ENCODE data around the gene BRD1.

The BRD1 gene

GRCh38 chr22:49803737-49804375 lies 23.8 kb downstream of the BRD1 start:
- peaks cover 0 to 31% (median 12%) of the 10 kb centered on the region in 4 donors for H3K4me1 ChIP-seq
- no peak overlapping the region for H3K4me3 ChIP-seq
- no peak for TF ChIP-seq CTCF (IDR thresholded peaks at IDR 0.05)
- H3K27ac ChIP-seq: no peak overlapping the region
- intact Hi-C loops (cut with DNase I; ENCODE audit: low total_unique reads): no loop called here
- H3K36me3 ChIP-seq: peaks cover 14 to 49% (median 44%) of the 10 kb centered on the region in 3 donors
- DNase-seq: no peak
- H3K9me3 ChIP-seq: no peaks in the 10 kb centered on the region
- H3K27me3 ChIP-seq: no peaks in the 10 kb centered on the region

DNA sequence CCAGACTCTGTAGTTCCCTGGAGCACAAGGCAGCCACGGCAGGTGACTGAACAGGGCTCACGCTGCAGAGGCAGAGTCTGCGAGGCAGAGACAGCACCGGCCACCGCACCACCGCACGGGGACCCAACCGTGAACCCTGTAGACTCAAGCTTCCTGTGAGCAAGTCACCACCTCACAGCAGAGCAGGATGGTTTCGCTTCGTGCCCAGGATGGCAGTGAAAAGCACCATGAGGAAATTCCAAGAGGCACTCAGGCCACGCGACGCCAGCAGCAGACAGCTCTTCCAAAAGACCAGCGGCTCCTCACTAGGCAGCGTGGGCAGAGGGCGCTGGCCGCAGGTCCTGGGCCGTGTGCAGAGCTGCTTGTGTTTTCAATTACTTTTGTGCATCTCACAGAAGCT lies 24.5 kb downstream of the BRD1 start:
- Histone ChIP-seq H3K27me3 (no peaks in the 10 kb centered on the region), H3K36me3 (peaks cover 21 to 56% (median 51%) of the 10 kb centered on the region in 3 donors), H3K4me1 (peaks cover 0 to 31% (median 11%) of the 10 kb centered on the region in 4 donors), H3K27ac (no peak overlapping the region), H3K4me3 (no peak overlapping the region), H3K9me3 (no peaks in the 10 kb centered on the region)
- no peak for DNase-seq
- intact Hi-C loops (cut with DNase I; ENCODE audit: low total_unique reads): no loop called here
- TF ChIP-seq CTCF (IDR thresholded peaks at IDR 0.05): no peak

DNA sequence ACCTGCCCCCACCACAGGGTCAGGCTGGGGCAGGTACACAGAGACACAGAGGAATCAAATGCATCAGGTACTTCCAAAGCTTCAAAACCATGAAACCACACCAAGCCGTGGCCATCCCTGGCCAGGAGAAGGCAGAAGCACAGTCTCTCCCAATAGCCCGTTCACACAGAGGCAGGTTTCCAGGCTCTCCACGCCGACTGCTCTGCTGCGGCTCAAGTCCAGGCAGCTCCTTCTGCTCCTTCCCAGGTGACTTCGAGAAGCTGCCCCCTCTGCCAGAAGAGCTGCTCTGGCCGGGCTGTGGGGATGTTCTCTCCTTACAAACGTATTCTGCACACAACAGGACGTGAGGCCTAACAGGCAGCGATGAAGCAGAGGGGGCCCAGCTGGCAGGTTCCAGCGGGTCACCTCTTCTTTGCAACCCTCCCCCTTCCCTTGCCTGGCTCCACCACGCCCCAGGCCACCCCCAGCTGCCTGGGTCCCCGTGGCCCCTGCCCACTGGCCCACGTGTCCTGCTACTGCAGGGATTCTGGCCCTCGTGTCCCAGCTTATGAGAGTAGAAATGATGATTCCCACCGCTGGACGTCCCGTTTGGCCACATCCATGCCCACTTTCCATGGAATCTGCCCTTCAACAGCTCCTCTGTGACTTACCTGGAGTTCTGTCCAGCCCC lies 26.1 kb downstream of the BRD1 start:
- Histone ChIP-seq H3K36me3 (peaks cover 37 to 72% (median 68%) of the 10 kb centered on the region in 3 donors), H3K27ac (no peak overlapping the region), H3K9me3 (no peaks in the 10 kb centered on the region), H3K27me3 (no peaks in the 10 kb centered on the region), H3K4me3 (no peak overlapping the region), H3K4me1 (peaks cover 0 to 31% (median 9%) of the 10 kb centered on the region in 4 donors)
- no peak for DNase-seq
- intact Hi-C loops (cut with DNase I; ENCODE audit: low total_unique reads): no loop called here
- no peak for TF ChIP-seq CTCF (IDR thresholded peaks at IDR 0.05)

DNA sequence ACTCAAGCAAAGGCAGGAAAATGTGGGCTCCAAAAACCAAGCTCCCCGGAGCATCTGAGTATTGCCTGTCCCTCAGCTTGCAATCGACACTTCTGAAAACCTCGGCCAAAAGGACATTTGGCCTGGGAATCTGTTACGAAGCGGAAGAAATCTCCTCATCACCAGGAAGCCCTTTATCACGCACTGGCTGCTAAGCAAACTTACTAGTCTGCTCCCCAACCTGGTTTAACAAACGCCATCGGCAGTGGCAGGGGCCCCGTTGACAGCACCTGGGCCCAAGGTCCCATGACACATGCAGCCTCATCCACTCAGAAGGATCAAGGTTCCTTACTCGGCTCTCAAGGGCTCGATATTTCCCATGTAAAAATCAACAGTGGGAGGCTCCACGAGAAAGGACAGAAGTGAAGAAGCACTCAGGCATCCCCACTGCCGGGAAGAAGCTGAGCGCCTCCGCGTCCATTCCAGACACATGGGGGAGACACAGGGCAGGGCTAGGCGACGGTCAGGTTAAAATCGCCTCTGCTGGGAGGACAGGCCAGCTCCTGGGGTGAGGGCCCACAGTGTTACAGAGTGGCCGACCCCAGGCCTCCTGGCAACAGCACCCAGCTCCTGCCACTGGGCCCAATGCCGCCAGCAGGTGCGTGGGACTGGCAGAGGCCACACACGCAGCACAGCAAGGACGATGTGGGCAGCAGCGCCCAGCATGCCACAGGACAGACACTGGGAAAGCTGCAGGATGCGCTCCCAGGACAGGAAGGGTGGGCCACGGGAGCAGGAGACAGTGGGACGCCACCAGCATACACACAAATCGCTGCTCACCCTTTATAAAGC lies 27.1 kb downstream of the BRD1 start:
- TF ChIP-seq CTCF (IDR thresholded peaks at IDR 0.05): no peak
- Histone ChIP-seq H3K4me1 (peaks cover 0 to 31% (median 9%) of the 10 kb centered on the region in 4 donors), H3K9me3 (no peaks in the 10 kb centered on the region), H3K36me3 (peaks cover 43 to 81% (median 74%) of the 10 kb centered on the region in 3 donors), H3K27ac (no peak overlapping the region), H3K27me3 (no peaks in the 10 kb centered on the region), H3K4me3 (no peak overlapping the region)
- no peak for DNase-seq
- intact Hi-C loops (cut with DNase I; ENCODE audit: low total_unique reads): no loop called here

GRCh38 chr22:49799431-49800075 lies 28.1 kb downstream of the BRD1 start:
- no peak overlapping the region for H3K4me3 ChIP-seq
- no peak for TF ChIP-seq CTCF (IDR thresholded peaks at IDR 0.05)
- H3K36me3 ChIP-seq: peaks cover 52 to 84% (median 81%) of the 10 kb centered on the region in 3 donors
- H3K4me1 ChIP-seq: peaks cover 0 to 24% (median 9%) of the 10 kb centered on the region in 4 donors
- H3K9me3 ChIP-seq: no peaks in the 10 kb centered on the region
- no peaks in the 10 kb centered on the region for H3K27me3 ChIP-seq
- DNase-seq: no peak
- H3K27ac ChIP-seq: no peak overlapping the region
- intact Hi-C loops (cut with DNase I; ENCODE audit: low total_unique reads): no loop called here
